Peyer's patch (tissue), 4 donors: ENCODE measurements around the gene TOB1. TPM values are rescaled to one million over a fixed set of nuclear protein-coding genes. Genes with fewer than 3 reads are reported as not detected.

Experiments
- DNase-seq, 3 donors: peaks; one replicate each; pipeline ENCODE4 v3.0.0-alpha.2; 2017 to 2019
- H3K27ac ChIP-seq, 4 donors: fragments of 200-600 bp; sonication (generic); one replicate each; pipeline ENCODE4 v1.5.1; 2016 to 2019
- H3K27me3 ChIP-seq, 2 donors: fragments of 200-600 bp; sonication (generic); one replicate each; pipeline ENCODE4 v1.5.1; 2019
- H3K36me3 ChIP-seq, 3 donors: fragments of 200-600 bp; sonication (generic); one replicate each; pipeline ENCODE4 v1.5.1; 2016 to 2019
- H3K4me1 ChIP-seq, 4 donors: fragments of 200-600 bp; sonication (generic); one replicate each; pipeline ENCODE4 v1.5.1; 2016 to 2019
- H3K4me3 ChIP-seq, 4 donors: fragments of 200-600 bp; sonication (generic); 1 replicate in 3 of 4; 2 replicates in 1 of 4; pipeline ENCODE4 v1.5.1; 2016 to 2019; ENCODE audit warnings: mild to moderate bottlenecking in 1 of 4
- H3K9me3 ChIP-seq, 4 donors: fragments of 200-600 bp; sonication (generic); one replicate each; pipeline ENCODE4 v1.5.1; 2016 to 2019; ENCODE audit warnings: mild to moderate bottlenecking in 1 of 4
- POLR2A ChIP-seq, 2 donors: fragments of 450-650 bp; IDR thresholded peaks; one replicate each; pipeline ENCODE4 v1.5.1; 2017; ENCODE audit warnings: antibody characterized with exemption in 2 of 2, mild to moderate bottlenecking in 2 of 2, moderate library complexity in 2 of 2
- total RNA-seq, 4 donors: library from RNA; depleted of rRNA; stranded (reverse); fragments of >200 nt; gene quantifications; one replicate each; pipeline ENCODE4 v1.1.0, GENCODE V29; 2016
- TF ChIP-seq, protein P1 (sequence below), 6 experiments: fragments of 450-650 bp in 4 of 6; fragments of 200-600 bp in 2 of 6; sonication (generic) in 1 of 6; IDR thresholded peaks; one replicate each; pipeline ENCODE4 v1.5.1; 2017 to 2019; ENCODE audit warnings: antibody characterized with exemption in 6 of 6, mild to moderate bottlenecking in 3 of 6, moderate library complexity in 1 of 6

The TOB1 gene
- total RNA-seq, 4 donors from 2014 or later, result 38.0 to 101 (median 60.6) TPM

DNA sequence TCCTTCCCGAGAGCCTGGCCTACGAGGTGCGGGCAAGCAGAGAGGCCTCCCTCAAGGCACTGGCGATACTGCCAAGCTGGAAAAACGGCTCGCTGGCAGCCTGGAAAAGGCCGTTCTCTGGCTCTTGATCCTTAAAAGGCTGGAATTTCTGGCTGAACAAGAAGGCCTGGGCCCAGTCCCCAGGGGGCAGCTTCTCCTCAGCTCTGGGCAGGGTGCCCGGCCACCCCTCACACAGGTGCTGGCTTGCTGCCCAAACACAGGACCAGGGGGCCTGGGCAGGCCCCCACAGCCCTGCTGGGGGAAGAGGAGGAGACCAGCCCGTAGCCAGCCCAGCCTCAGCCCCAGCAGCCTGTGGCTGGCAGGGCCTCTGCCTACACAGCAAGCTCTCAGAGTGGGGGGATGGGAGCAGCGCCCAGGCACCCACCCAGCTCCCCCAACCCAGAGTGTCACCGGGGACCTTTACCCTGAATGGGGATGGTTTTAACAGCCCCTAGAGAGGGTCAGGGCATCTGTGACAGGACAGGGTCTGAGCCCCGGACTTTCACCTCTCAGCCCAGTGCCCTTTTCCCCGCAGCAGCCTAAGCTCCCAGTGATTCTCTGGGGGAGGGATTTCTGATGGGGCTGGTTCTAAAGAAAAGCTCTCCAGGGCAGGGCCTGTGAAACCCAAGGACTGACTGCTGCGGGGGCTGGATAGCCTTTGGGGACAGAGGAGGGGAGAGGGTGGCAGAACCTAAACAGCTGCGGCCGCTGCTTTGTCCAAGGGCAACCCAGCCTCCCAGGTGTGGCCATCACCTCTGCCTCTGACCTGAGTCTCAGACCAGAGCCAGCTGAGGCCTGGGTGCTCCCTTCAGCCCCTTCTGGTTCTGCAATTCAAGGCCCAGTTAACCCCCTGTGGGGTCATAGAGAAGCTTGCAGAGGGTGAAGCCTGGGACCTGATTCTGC, 38.6 kb upstream of the TOB1 start:
- H3K4me1 ChIP-seq, result peaks cover 0 to 25% (median 8%) of the 10 kb centered on the region in 4 donors
- no peaks in the 10 kb centered on the region for H3K27me3 ChIP-seq
- peak overlapping the region; percentile 56 to 93 (median 76) for H3K27ac ChIP-seq
- no peaks in the 10 kb centered on the region for H3K9me3 ChIP-seq
- TF ChIP-seq, protein P1, sequence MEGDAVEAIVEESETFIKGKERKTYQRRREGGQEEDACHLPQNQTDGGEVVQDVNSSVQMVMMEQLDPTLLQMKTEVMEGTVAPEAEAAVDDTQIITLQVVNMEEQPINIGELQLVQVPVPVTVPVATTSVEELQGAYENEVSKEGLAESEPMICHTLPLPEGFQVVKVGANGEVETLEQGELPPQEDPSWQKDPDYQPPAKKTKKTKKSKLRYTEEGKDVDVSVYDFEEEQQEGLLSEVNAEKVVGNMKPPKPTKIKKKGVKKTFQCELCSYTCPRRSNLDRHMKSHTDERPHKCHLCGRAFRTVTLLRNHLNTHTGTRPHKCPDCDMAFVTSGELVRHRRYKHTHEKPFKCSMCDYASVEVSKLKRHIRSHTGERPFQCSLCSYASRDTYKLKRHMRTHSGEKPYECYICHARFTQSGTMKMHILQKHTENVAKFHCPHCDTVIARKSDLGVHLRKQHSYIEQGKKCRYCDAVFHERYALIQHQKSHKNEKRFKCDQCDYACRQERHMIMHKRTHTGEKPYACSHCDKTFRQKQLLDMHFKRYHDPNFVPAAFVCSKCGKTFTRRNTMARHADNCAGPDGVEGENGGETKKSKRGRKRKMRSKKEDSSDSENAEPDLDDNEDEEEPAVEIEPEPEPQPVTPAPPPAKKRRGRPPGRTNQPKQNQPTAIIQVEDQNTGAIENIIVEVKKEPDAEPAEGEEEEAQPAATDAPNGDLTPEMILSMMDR (IDR thresholded peaks at IDR 0.05), result no peak
- TF ChIP-seq POLR2A (IDR thresholded peaks at IDR 0.05), result peak in 1 of 2 donors; percentile 24
- peak in 2 of 3 donors; percentile 67 to 75 for DNase-seq
- no peaks in the 10 kb centered on the region for H3K36me3 ChIP-seq
- H3K4me3 ChIP-seq, result no peak overlapping the region

DNA sequence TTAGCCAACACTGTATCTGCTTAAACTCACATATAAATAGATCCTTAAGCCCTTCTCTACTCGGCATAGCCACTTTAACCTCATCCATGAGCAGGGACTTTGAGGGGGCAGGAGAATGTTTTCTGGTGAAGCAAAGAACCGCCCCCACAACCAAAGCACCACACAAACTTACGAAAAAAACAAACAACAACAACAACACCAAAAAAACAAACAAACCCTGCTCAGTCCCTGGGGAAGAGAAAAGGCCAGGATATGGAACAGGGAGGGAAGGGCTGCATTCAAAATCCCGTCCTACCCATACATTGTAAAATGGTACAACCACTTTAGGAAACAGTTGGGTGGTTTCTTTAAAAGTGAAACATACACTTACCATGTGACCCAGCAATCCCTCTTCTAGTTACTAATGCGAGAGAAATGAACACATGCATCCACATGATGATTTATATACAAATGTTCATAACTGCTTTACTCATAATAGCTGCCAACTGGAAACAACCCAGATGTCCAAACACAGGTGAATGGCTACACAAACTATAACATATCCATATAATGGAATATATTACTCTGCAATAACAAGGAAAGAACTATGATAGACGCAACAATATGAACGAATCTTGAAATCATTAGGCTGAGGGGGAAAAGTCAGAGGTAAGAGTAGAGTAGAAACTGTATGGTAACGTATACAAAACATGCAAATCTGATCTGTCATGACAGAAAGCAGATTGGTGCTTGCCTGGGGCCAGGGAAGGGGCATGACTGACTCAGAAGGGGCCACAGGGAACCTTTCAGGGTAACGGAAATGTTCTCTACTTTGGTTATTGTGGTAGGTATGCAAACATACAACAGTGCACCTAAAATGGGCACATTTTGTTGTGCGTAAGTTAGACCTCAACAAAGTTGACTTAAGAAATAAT, 37.7 kb upstream of the TOB1 start:
- Histone ChIP-seq H3K36me3 (no peaks in the 10 kb centered on the region), H3K9me3 (no peaks in the 10 kb centered on the region), H3K27ac (peak overlapping the region; percentile 56 to 93 (median 76)), H3K27me3 (no peaks in the 10 kb centered on the region), H3K4me1 (peaks cover 0 to 25% (median 8%) of the 10 kb centered on the region in 4 donors), H3K4me3 (no peak overlapping the region)
- no peak for DNase-seq
- TF ChIP-seq, protein P1 (IDR thresholded peaks at IDR 0.05), result no peak
- no peak for TF ChIP-seq POLR2A (IDR thresholded peaks at IDR 0.05)

DNA sequence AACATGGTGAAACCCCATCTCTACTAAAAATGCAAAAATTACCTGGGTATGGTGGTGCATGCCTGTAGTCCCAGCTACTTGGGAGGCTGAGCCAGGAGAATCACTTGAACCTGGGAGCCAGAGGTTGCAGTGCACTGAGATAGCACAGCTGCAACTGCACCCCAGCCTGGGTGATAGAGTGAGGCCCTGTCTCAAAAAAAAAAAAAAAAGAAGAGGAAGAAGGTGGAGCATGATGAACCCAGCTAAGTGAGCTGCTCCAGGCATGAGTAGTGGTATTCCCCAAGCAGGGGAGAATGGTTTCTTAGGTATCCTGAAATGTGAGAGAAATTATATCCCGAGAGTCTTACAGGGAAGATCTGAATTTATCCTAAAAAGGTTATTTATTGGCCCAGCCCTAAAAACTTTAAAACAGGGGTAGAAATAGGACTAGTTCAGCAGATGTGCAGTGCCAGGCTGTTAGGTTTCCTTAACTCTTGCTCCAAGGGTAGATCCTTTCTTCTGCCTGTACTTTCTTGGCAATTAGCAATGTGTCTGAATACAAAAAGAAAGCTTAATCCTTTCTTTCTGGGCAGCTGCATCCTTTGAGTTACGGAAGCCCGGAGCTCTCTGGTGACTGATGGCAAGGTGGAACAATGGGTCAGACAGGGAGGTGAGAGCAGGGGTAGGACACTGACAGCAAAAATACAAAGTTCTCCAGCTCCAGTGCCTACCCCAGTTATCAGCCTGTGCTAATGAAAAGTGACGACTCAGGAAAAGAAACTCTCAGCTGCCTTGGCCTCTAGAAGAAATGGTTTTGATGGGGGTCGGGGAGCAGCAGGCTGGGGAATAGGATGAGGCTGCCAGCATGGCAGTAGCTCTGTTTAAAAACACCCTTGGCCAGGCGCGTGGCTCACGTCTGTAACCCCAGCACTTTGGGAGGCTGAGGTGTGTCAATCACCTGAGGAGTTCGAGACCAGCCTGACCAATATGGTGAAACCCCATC, 36.5 kb upstream of the TOB1 start:
- H3K27ac ChIP-seq, result peak overlapping the region in 1 of 4 donors; percentile 93
- peaks cover 0 to 25% (median 8%) of the 10 kb centered on the region in 4 donors for H3K4me1 ChIP-seq
- H3K36me3 ChIP-seq, result no peaks in the 10 kb centered on the region
- no peaks in the 10 kb centered on the region for H3K9me3 ChIP-seq
- DNase-seq, result peak in 1 of 3 donors; percentile 25
- H3K27me3 ChIP-seq, result no peaks in the 10 kb centered on the region
- TF ChIP-seq, protein P1 (IDR thresholded peaks at IDR 0.05), result no peak
- TF ChIP-seq POLR2A (IDR thresholded peaks at IDR 0.05), result no peak
- H3K4me3 ChIP-seq, result no peak overlapping the region

DNA sequence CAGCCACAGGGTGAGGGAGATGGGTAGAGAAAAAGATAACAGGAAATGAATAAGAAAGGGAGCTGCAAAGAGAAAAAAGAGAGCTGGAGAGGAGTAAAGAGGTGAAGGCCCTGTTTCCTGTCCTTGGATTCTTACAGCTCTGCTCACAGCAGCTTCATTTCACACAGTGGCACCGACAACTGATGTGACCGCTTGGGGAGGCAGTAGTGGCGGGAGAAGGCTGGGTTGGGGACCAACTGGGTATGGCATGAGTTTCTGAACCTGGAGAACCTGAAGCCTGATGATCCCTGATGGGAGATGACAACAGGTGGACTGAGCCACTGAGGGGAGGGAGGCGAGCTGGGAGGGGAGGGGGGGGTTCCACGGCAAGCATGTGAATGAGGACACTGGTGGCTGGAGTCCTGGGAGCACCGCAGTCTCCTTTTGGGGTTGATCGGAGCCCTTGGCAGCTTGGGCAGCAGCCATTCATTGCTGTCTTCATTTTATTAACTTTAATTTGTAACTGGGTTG, 34.3 kb upstream of the TOB1 start:
- no peak for TF ChIP-seq POLR2A (IDR thresholded peaks at IDR 0.05)
- TF ChIP-seq, protein P1 (IDR thresholded peaks at IDR 0.05), result no peak
- DNase-seq, result peak in 1 of 3 donors; percentile 26
- H3K27ac ChIP-seq, result no peak overlapping the region

More for the DNA sequence above, 34.3 kb upstream of the TOB1 start:
- Histone ChIP-seq H3K27me3 (no peaks in the 10 kb centered on the region), H3K4me3 (no peak overlapping the region), H3K9me3 (no peaks in the 10 kb centered on the region), H3K36me3 (no peaks in the 10 kb centered on the region), H3K4me1 (peaks cover 0 to 18% (median 8%) of the 10 kb centered on the region in 4 donors)
